Heart left ventricle (tissue), 13 donors: ENCODE results near the gene U2AF1L4.

Source experiments
- POLR2A ChIP-seq, 2 donors: fragments of 450-650 bp; IDR thresholded peaks; one replicate each; pipeline ENCODE4 v1.6.1; 2017; ENCODE audit warnings: antibody characterized with exemption in 2 of 2, mild to moderate bottlenecking in 2 of 2, moderate library complexity in 2 of 2
- TF ChIP-seq, protein P1 (sequence below), 12 donors: fragments of 200-600 bp; sonication (generic) in 4 of 12; IDR thresholded peaks; one replicate each; pipeline versions ENCODE4 v1.5.0 to v1.8.0; 2018 to 2022; ENCODE audit warnings: antibody characterized with exemption in 12 of 12, mild to moderate bottlenecking in 5 of 12
- donor health status: ischemic (EF 13 %, LVEDD 7.1; RV severe dilation, severe dysfunction).
- donor health status: DM: no; HTN: yes; CAD: no.
- donor health status: DM: no; HTN: no; CAD: no.
- donor health status: ischemic (EF 25% LVEDD 6.9; RV normal size, moderate dysfunction).
- donor health status: ischemic (EF 25% LVEDD 5.7; RV mildly dilated, moderate dysfunction).
- donor health status: ischemic (EF 35%, LVEDD 5.7; RV mildly dilated, moderate dysfunction).
- donor health status: nonischemic (EF 11% LVEDD 7.7; RV severe dilation, severe dysfunction).
- donor health status: DM: yes; HTN: yes; CAD: no.
- donor health status: PGD.
- donor health status: ischemic (EF 29% LVEDD 5.4; RV normal size, mild dysfunction).
- donor health status: nonischemic (EF 23%, LVEDD 6.1; RV moderate dilation, normal function).

DNA sequence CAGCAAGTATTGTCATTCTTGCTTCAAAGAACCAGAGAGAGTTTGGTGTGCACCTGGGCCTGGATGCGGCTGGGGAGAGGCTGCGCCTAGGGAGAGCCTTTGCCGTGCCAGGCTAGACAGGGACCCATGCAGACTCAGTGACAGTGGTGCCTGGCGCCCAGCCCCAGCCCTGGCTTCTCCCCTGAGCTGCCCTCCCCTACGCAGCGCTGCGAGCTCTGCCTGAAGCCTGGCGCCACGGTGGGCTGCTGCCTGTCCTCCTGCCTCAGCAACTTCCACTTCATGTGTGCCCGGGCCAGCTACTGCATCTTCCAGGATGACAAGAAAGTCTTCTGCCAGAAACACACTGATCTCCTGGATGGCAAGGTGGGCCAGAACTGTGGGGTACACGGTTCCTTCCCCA lies 15.5 kb downstream of the U2AF1L4 start:
- TF ChIP-seq, protein P1, sequence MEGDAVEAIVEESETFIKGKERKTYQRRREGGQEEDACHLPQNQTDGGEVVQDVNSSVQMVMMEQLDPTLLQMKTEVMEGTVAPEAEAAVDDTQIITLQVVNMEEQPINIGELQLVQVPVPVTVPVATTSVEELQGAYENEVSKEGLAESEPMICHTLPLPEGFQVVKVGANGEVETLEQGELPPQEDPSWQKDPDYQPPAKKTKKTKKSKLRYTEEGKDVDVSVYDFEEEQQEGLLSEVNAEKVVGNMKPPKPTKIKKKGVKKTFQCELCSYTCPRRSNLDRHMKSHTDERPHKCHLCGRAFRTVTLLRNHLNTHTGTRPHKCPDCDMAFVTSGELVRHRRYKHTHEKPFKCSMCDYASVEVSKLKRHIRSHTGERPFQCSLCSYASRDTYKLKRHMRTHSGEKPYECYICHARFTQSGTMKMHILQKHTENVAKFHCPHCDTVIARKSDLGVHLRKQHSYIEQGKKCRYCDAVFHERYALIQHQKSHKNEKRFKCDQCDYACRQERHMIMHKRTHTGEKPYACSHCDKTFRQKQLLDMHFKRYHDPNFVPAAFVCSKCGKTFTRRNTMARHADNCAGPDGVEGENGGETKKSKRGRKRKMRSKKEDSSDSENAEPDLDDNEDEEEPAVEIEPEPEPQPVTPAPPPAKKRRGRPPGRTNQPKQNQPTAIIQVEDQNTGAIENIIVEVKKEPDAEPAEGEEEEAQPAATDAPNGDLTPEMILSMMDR (IDR thresholded peaks at IDR 0.05): no peak
- no peak for TF ChIP-seq POLR2A (IDR thresholded peaks at IDR 0.05)
